PC-3 (cell line): ENCODE results near the gene SLC19A1. TPM values are rescaled to one million over a fixed set of nuclear protein-coding genes. Genes with fewer than 3 reads are reported as not detected.

Experiments
- ATAC-seq: fragments of 200-7000 bp; cut with Tn5 transposase; 2 replicates; pipeline ENCODE4 v1.9.1; 2020; ENCODE audit warnings: mild to moderate bottlenecking, moderate library complexity
- BruUV-seq: library from RNA; stranded (reverse); fragments of 400-500 nt; replicated peaks from 2 replicates; lab custom pipeline; 2021; lab: Mats Ljungman, UMichigan
- CTCF ChIA-PET: fragments of 300-600 bp; sonication (Branson Sonifier 250); formaldehyde crosslinking; loops from one replicate; lab custom pipeline; 2022; ENCODE audit warnings: antibody characterized with exemption; lab: Charles Lee
- POLR2A ChIA-PET: fragments of 300-600 bp; sonication (Branson Sonifier 250); formaldehyde crosslinking; loops from one replicate; lab custom pipeline; 2022; ENCODE audit warnings: antibody characterized with exemption; ENCODE audit not compliant: unreplicated experiment; lab: Charles Lee
- DNase-seq: peaks from one replicate; pipeline ENCODE4 v3.0.0-alpha.2; 2015
- H2AFZ ChIP-seq: fragments of 300-600 bp; sonication (generic); 2 replicates; pipeline ENCODE4 v1.6.0; 2016; ENCODE audit warnings: antibody characterized with exemption, low read length
- H3F3A ChIP-seq: fragments of 300-600 bp; sonication (generic); one replicate; pipeline ENCODE4 v1.6.0; 2017; ENCODE audit warnings: antibody characterized with exemption, low read length, control low read depth, mild to moderate bottlenecking; ENCODE audit not compliant: unreplicated experiment
- H3K27ac ChIP-seq: fragments of 300-600 bp; sonication (generic); 2 replicates; pipeline ENCODE4 v1.5.1; 2016; ENCODE audit warnings: mild to moderate bottlenecking, low read length
- H3K27me3 ChIP-seq: fragments of 300-600 bp; sonication (generic); 2 replicates; pipeline ENCODE4 v1.6.1; 2016; ENCODE audit warnings: low read length, mixed read lengths
- H3K36me3 ChIP-seq: fragments of 300-600 bp; sonication (generic); 2 replicates; pipeline ENCODE4 v1.6.1; 2016; ENCODE audit warnings: low read depth, mixed run types, low read length, mixed read lengths
- H3K4me1 ChIP-seq: fragments of 300-600 bp; sonication (generic); 2 replicates; pipeline ENCODE4 v1.5.1; 2016; ENCODE audit warnings: low read length; ENCODE audit not compliant: insufficient read depth
- H3K4me2 ChIP-seq: fragments of 300-600 bp; sonication (generic); 2 replicates; pipeline ENCODE4 v1.6.0; 2016; ENCODE audit warnings: low read length
- H3K4me3 ChIP-seq: fragments of 300-600 bp; sonication (generic); 2 replicates; pipeline ENCODE4 v1.5.1; 2016; ENCODE audit warnings: mild to moderate bottlenecking, low read length, mixed read lengths
- H3K79me2 ChIP-seq: fragments of 300-600 bp; sonication (generic); 2 replicates; pipeline ENCODE4 v1.6.1; 2017; ENCODE audit warnings: low read length, mixed read lengths
- H3K9ac ChIP-seq: fragments of 300-600 bp; sonication (generic); 2 replicates; pipeline ENCODE4 v1.6.0; 2016; ENCODE audit warnings: mild to moderate bottlenecking, low read length
- H3K9me2 ChIP-seq: fragments of 300-600 bp; sonication (generic); replicated peaks from 2 replicates; pipeline ENCODE4 v1.6.1; 2016; ENCODE audit warnings: mixed run types, low read length, mixed read lengths
- H3K9me3 ChIP-seq: fragments of 300-600 bp; sonication (generic); 2 replicates; pipeline ENCODE4 v1.6.1; 2016; ENCODE audit warnings: low read length, mixed read lengths
- H4K20me1 ChIP-seq: fragments of 300-600 bp; sonication (generic); 2 replicates; pipeline ENCODE4 v1.6.1; 2016; ENCODE audit warnings: low read length, mixed read lengths
- CTCF ChIP-seq: fragments of 300-600 bp; sonication (generic); conservative IDR thresholded peaks from 2 replicates; pipeline ENCODE4 v1.5.1; 2017; ENCODE audit warnings: antibody characterized with exemption, low read depth, mild to moderate bottlenecking, low read length
- EZH2 ChIP-seq: fragments of 300-600 bp; sonication (generic); IDR thresholded peaks from one replicate; pipeline ENCODE4 v1.6.1; 2017; ENCODE audit warnings: antibody characterized with exemption, mild to moderate bottlenecking, low read length; ENCODE audit not compliant: unreplicated experiment
- EZH2phosphoT487 ChIP-seq: fragments of 300-600 bp; sonication (generic); IDR thresholded peaks from 2 replicates; pipeline ENCODE4 v1.6.1; 2018; ENCODE audit warnings: mild to moderate bottlenecking, antibody characterized with exemption, low read length, borderline replicate concordance
- intact Hi-C: fragments of 100-400 bp; cut with micrococcal nuclease; formaldehyde crosslinking; loops from 2 replicates; pipeline ENCODE4 v1.9.0; 2023
- total RNA-seq: library from RNA; depleted of rRNA; stranded (reverse); fragments of >200 nt; gene quantifications from 2 replicates; pipeline ENCODE4 v1.2.3, GENCODE V29; 2014

Gene SLC19A1
- total RNA-seq, 1 experiment from 2014 or later: 54.2 TPM

- TF ChIP-seq EZH2phosphoT487: no peak
- TF ChIP-seq EZH2: no peak
- no peak for TF ChIP-seq CTCF
- POLR2A ChIA-PET: no interaction called here
Observed at GRCh38 chr21:45499970-45500577, 42.2 kb downstream of the SLC19A1 start.

DNA sequence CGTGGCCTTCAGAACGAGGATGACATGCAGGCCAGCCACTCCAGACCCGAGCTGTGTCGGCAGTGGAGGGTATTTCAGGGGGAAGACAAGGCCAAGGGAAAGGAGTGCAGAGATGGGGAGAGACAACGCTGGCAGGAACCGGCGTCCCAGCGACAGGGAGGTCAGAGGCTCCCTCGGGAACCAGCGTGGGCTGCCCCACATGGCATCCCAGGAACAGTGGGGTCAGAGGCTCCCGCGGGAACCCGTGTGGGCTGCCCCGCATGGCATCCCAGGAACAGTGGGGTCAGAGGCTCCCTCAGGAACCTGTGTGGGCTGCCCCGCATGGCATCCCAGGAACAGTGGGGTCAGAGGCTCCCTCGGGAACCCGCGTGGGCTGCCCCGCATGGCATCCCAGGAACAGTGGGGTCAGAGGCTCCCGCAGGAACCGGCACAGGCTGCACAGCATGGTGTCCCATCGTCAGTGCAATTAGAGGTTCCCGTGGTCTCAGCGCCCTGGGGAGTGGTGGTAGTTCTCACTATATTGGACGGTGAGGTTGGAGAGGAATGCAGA lies 43.0 kb downstream of the SLC19A1 start:
- no peak for TF ChIP-seq EZH2phosphoT487
- no peak for TF ChIP-seq EZH2
- intact Hi-C loops: no loop called here
- H3K9me3 ChIP-seq: no peaks in the 10 kb centered on the region
- no peak overlapping the region for H2AFZ ChIP-seq
- no peaks in the 10 kb centered on the region for H3K4me1 ChIP-seq
- H3K27ac ChIP-seq: no peak overlapping the region
- POLR2A ChIA-PET: no interaction called here
- BruUV-seq: no TSS peak
- no peaks in the 10 kb centered on the region for H3F3A ChIP-seq
- DNase-seq (no peak), ATAC-seq (no peak)
- CTCF ChIA-PET: no interaction called here
- 0 out of 2 replicates have a peak, but pooled peaks cover 2% of the 10 kb centered on the region for H3K36me3 ChIP-seq
- H3K4me2 ChIP-seq: no peak overlapping the region
- H3K27me3 ChIP-seq: no peaks in the 10 kb centered on the region
- no peak overlapping the region for H3K4me3 ChIP-seq
- no peaks in the 10 kb centered on the region for H3K9me2 ChIP-seq
- H3K79me2 ChIP-seq: no peaks in the 10 kb centered on the region
- H3K9ac ChIP-seq: no peak overlapping the region
- no peaks in the 10 kb centered on the region for H4K20me1 ChIP-seq

More at GRCh38 chr21:45499970-45500577, 42.2 kb downstream of the SLC19A1 start:
- Histone ChIP-seq H3K9me2 (no peaks in the 10 kb centered on the region), H2AFZ (no peak overlapping the region), H4K20me1 (no peaks in the 10 kb centered on the region), H3K79me2 (no peaks in the 10 kb centered on the region), H3K9ac (no peak overlapping the region), H3K36me3 (0 out of 2 replicates have a peak, but pooled peaks cover 2% of the 10 kb centered on the region), H3K9me3 (no peaks in the 10 kb centered on the region), H3K27ac (no peak overlapping the region), H3K4me2 (no peak overlapping the region), H3K4me1 (no peaks in the 10 kb centered on the region), H3K27me3 (no peaks in the 10 kb centered on the region), H3K4me3 (no peak overlapping the region), H3F3A (no peaks in the 10 kb centered on the region)
- CTCF ChIA-PET: no interaction called here
- ATAC-seq (no peak), DNase-seq (no peak)
- intact Hi-C loops: no loop called here
- no TSS peak for BruUV-seq

DNA sequence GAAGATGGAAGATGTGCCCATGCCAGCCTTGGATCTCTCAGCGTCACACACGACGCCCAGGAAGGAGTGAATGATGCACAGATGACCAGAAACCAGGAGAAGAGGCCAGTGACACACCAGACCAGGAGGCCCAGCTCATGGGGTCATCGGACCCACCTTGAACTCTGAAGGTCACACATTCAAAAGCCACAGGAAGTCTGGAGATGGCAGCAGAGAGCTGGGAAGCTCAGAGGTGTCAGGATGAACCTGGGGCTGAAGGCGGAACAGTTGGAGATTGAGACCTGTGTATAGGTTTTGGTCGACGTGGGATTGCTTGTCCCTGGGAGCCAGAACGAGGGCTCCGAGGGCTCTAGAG lies 43.6 kb downstream of the SLC19A1 start:
- TF ChIP-seq EZH2 (no peak), CTCF (no peak), EZH2phosphoT487 (no peak)
- H3K79me2 ChIP-seq: no peaks in the 10 kb centered on the region
- BruUV-seq: no TSS peak
- H3K4me3 ChIP-seq: no peak overlapping the region
- H4K20me1 ChIP-seq: no peaks in the 10 kb centered on the region
- no peaks in the 10 kb centered on the region for H3K9me3 ChIP-seq
- POLR2A ChIA-PET: no interaction called here
- H3K4me1 ChIP-seq: no peaks in the 10 kb centered on the region
- CTCF ChIA-PET: no interaction called here
- no peak for ATAC-seq
- DNase-seq: no peak
- no peak overlapping the region for H3K27ac ChIP-seq
- no peaks in the 10 kb centered on the region for H3F3A ChIP-seq
- no peak overlapping the region for H3K4me2 ChIP-seq
- no peaks in the 10 kb centered on the region for H3K27me3 ChIP-seq
- 0 out of 2 replicates have a peak, but pooled peaks cover 2% of the 10 kb centered on the region for H3K36me3 ChIP-seq
- no peak overlapping the region for H3K9ac ChIP-seq
- no peak overlapping the region for H2AFZ ChIP-seq
- no peaks in the 10 kb centered on the region for H3K9me2 ChIP-seq
- intact Hi-C loops: no loop called here
